GM19193 (cell line): ENCODE measurements around the gene HYKK.

ENCODE experiments used
- POLR2A ChIP-seq: IDR thresholded peaks from 4 replicates; pipeline ENCODE4 v1.6.1; 2011; ENCODE audit not compliant: insufficient read depth, insufficient read length; ENCODE audit errors: extremely low read depth

HYKK gene, protein sequence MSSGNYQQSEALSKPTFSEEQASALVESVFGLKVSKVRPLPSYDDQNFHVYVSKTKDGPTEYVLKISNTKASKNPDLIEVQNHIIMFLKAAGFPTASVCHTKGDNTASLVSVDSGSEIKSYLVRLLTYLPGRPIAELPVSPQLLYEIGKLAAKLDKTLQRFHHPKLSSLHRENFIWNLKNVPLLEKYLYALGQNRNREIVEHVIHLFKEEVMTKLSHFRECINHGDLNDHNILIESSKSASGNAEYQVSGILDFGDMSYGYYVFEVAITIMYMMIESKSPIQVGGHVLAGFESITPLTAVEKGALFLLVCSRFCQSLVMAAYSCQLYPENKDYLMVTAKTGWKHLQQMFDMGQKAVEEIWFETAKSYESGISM

GRCh38 chr15:78506971-78507830, at the start of gene HYKK:
TSS of gene HYKK (plus strand) at chr15:78507577. CDS start at chr15:78513089, 5,512 bp downstream.
- TF ChIP-seq POLR2A: no peak

GRCh38 chr15:78460737-78461136, 46.6 kb upstream of the HYKK start:
- no peak for TF ChIP-seq POLR2A

GRCh38 chr15:78461171-78461888, 46.0 kb upstream of the HYKK start:
- TF ChIP-seq POLR2A: no peak

GRCh38 chr15:78469031-78469430, 38.3 kb upstream of the HYKK start:
- no peak for TF ChIP-seq POLR2A

GRCh38 chr15:78477295-78477694, 30.1 kb upstream of the HYKK start:
- no peak for TF ChIP-seq POLR2A

DNA sequence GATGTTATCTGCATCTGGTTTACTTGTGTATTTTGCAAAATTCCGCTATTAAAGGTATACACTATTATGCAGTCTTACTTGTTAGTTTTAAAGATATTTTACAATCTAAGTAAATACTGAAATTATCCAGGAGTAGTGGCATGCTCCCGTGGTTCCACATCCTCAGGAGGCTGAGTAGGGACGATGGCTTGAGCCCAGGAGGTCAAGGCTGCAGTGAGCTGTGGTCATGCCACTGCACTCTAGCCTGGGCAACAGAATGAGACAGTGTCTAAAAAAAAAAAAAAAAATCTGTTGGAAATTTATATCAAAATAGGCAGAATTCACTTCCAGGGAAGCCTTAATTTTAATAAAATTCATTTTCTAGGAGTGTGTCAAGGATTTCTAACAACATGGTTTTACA, 27.7 kb upstream of the HYKK start:
- no peak for TF ChIP-seq POLR2A

DNA sequence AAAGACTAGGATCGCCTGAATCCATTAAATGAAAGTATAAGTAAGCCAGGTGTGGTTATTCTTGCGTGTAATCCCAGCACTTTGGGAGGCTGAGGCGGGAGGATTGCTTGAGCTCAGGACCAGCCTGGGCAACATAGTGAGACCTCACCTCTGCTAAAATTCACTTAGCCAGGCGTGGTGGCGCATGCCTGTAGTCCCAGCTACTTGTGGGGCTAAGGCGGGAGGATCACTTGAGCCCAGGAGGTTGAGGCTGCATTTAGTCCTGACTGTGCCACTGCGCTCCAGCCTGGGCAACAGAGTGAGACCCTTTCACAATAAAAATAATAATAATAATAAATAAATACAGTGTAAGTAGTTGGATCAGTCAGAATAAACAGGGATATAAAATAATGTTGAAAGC, 25.5 kb upstream of the HYKK start:
- no peak for TF ChIP-seq POLR2A

DNA sequence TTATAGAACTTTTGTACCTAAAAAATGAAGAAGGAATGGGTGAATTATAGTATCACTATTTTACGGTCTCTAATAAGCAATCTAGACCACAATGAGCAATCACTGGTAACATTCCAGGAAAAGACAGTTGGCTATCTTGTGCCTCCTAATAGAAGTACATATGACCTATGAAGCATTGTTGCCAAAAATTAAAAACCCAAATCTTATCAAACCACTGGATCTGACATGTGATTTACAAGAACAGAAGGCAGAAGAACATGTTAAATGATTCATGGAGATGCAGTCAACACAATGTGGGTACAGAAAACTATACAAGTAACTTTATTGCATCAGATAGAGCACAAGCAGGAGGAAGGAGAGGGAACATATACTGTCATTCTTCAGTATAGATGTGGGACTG, 14.5 kb upstream of the HYKK start:
- no peak for TF ChIP-seq POLR2A

DNA sequence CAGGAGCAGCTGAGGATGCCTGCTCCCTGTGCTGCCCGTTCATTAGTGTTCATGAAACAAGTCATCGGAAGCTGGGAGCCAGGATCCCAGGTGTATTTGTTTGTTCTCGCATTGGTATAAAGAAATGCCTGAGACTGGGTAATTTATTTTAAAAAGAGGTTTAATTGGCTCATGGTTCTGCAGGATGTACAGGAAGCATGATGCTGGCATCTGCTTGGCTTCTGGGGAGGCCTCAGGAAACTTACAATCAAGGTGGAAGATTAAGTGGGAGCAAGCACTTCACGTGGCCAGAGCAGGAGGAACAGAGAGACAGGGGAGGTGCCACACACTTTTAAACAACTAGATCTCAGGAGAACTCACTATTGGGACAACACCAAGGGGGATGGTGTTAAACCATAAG, 5.5 kb upstream of the HYKK start:
- TF ChIP-seq POLR2A: no peak

- no peak for TF ChIP-seq POLR2A
Observed at GRCh38 chr15:78502641-78503040, 4.7 kb upstream of the HYKK start.

GRCh38 chr15:78507831-78508160, 419 bp downstream of the HYKK start:
- no peak for TF ChIP-seq POLR2A

DNA sequence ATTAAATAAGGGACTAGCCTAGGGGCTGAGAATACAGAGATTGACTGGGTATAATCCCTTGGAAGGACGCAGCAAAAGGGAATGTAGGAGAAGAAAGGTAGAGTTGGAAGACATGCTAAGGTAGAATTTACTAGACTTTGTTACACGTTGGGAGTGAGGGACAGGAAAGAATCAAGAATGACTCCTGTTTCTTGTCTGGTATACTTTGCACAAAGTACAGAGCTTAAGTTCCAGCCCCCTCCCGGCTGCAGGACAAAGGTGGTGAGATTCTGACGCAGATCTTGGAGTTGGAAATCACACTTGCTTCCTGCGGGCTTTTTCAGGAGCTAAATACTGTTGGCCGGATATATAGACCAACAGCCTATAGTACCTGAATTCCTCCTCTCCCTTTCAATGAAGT, 895 bp downstream of the HYKK start:
- TF ChIP-seq POLR2A: no peak

GRCh38 chr15:78509726-78510312, 2.4 kb downstream of the HYKK start:
- TF ChIP-seq POLR2A: no peak

- no peak for TF ChIP-seq POLR2A
Observed at GRCh38 chr15:78524230-78524629, 16.9 kb downstream of the HYKK start.

GRCh38 chr15:78527325-78527724, 19.9 kb downstream of the HYKK start:
- TF ChIP-seq POLR2A: no peak
